ENCODE measurements around the gene MYO1E. TPM values are rescaled to one million over a fixed set of nuclear protein-coding genes. Genes with fewer than 3 reads are reported as not detected.

The MYO1E gene
- total and polyA plus RNA-seq, 2 of the 4 experiments (the other 2 are of a cell fraction) = 13.4 to 37.3 TPM

DNA sequence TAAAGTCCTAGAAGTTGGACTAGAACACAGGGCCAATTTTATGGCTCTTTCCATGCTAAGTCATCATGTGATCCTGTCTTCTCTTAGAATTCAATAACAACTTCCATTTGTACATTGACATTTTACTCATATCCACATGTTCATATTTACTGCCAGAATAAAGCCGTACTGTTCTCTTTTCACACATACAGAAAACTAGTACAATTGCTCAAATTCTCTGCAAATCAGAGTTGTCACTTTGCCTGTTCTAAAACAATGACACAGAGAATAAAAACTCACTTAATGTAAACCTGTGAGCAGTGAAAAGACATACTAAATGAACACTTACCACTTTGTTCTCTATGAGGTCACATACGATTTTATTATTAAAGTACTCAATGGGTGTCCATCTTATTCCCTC lies 162.5 kb downstream of the MYO1E start:
- POLR2A ChIA-PET (ENCODE audit: unreplicated experiment) = no interaction called here
- no peak overlapping the region for H4K91ac ChIP-seq (ENCODE audit: insufficient read depth, low read depth, low read length)
- no peaks in the 10 kb centered on the region for H3K4me1 ChIP-seq (ENCODE audit: control insufficient read depth, insufficient read depth, low read length)
- WGBS, 2 experiments (ENCODE audit: extremely low coverage in 2 of 2, insufficient read length in 1 of 2) = 100% methylated on average over 1 of the region's 2 CpGs; no CpG with 5 or more reads in 1 of the 2 experiments
- no peak overlapping the region for H3K27ac ChIP-seq (ENCODE audit: insufficient read depth, low read length)
- H4K5ac ChIP-seq (ENCODE audit: low read depth, low read length) = no peak overlapping the region
- CTCF ChIA-PET = no interaction called here
- H3K9me3 ChIP-seq (ENCODE audit: control insufficient read depth, insufficient read depth, low read length) = no peaks in the 10 kb centered on the region
- peaks cover 2% of the 10 kb centered on the region; the same call in 1 of the 2 replicates for H3K9me1 ChIP-seq (ENCODE audit: insufficient read depth, low read length)
- intact Hi-C loops (cut with micrococcal nuclease) = no loop called here
- H4K8ac ChIP-seq (ENCODE audit: low read depth in 2 of 2, low read length in 2 of 2) = no peak overlapping the region
- H3K4ac ChIP-seq (ENCODE audit: low read depth, low read length) = no peak overlapping the region
- BruUV-seq (replicated peaks) = no TSS peak
- H2BK5ac ChIP-seq (ENCODE audit: low read depth, low read length, poor library complexity, severe bottlenecking) = no peak overlapping the region
- in situ Hi-C loops (cut with MboI; ENCODE audit: low sequenced_read_pairs) = no loop called here
- no peak overlapping the region for H3K9ac ChIP-seq (ENCODE audit: low read depth, low read length)
- H3K36me3 ChIP-seq (ENCODE audit: control insufficient read depth, insufficient read depth, low read length) = peaks cover 25% of the 10 kb centered on the region
- H4K20me1 ChIP-seq (ENCODE audit: insufficient read depth, low read length) = no peaks in the 10 kb centered on the region
- DNase-seq = no peak
- no peak overlapping the region for H3K18ac ChIP-seq (ENCODE audit: low read depth, low read length)
- no peak overlapping the region for H2AFZ ChIP-seq (replicated peaks; ENCODE audit: low read length, poor library complexity)
- dilution Hi-C loops (cut with HindIII; ENCODE audit: low sequenced_read_pairs, unreplicated experiment) = no loop called here
- H2AK9ac ChIP-seq (replicated peaks; ENCODE audit: low read depth, low read length, poor library complexity) = no peak overlapping the region
- ATAC-seq (ENCODE audit: low read depth) = no peak
- no peak overlapping the region for H3K4me3 ChIP-seq (ENCODE audit: insufficient read depth, low read depth, low read length)
- H3K56ac ChIP-seq (ENCODE audit: extremely low read depth, insufficient read depth, low read length) = no peak overlapping the region
- no peak overlapping the region for H2AK5ac ChIP-seq (ENCODE audit: low read depth, low read length)
- TF ChIP-seq RAD21 (IDR thresholded peaks at IDR 0.05; ENCODE audit: low read length) (no peak), SMC3 (IDR thresholded peaks at IDR 0.05; ENCODE audit: low read depth, low read length) (no peak), MAZ (IDR thresholded peaks at IDR 0.05; ENCODE audit: borderline replicate concordance, low read depth, low read length) (no peak), FOS (IDR thresholded peaks at IDR 0.05; ENCODE audit: low read depth, low read length) (no peak), NFE2L2 (IDR thresholded peaks at IDR 0.05; ENCODE audit: low read depth, low read length) (no peak), MXI1 (IDR thresholded peaks at IDR 0.05; ENCODE audit: borderline replicate concordance, low read depth, low read length) (no peak), CEBPB (IDR thresholded peaks at IDR 0.05; ENCODE audit: low read depth, low read length) (no peak), CHD1 (IDR thresholded peaks at IDR 0.05; ENCODE audit: low read depth, low read length) (no peak), RCOR1 (IDR thresholded peaks at IDR 0.05; ENCODE audit: insufficient replicate concordance, low read length) (no peak), RFX5 (IDR thresholded peaks at IDR 0.05; ENCODE audit: low read depth, low read length) (no peak), BHLHE40 (IDR thresholded peaks at IDR 0.05; ENCODE audit: low read depth, low read length) (no peak), POLR2A (IDR thresholded peaks at IDR 0.05; ENCODE audit: low read depth, low read length) (no peak), ELK1 (IDR thresholded peaks at IDR 0.05; ENCODE audit: borderline replicate concordance, low read depth, low read length) (no peak), MAFK (IDR thresholded peaks at IDR 0.05; ENCODE audit: low read depth, low read length) (no peak)
- TF ChIP-seq, protein P1, sequence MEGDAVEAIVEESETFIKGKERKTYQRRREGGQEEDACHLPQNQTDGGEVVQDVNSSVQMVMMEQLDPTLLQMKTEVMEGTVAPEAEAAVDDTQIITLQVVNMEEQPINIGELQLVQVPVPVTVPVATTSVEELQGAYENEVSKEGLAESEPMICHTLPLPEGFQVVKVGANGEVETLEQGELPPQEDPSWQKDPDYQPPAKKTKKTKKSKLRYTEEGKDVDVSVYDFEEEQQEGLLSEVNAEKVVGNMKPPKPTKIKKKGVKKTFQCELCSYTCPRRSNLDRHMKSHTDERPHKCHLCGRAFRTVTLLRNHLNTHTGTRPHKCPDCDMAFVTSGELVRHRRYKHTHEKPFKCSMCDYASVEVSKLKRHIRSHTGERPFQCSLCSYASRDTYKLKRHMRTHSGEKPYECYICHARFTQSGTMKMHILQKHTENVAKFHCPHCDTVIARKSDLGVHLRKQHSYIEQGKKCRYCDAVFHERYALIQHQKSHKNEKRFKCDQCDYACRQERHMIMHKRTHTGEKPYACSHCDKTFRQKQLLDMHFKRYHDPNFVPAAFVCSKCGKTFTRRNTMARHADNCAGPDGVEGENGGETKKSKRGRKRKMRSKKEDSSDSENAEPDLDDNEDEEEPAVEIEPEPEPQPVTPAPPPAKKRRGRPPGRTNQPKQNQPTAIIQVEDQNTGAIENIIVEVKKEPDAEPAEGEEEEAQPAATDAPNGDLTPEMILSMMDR (conservative IDR thresholded peaks at IDR 0.05; ENCODE audit: low read depth, low read length) = no peak
- TF ChIP-seq, protein P2, sequence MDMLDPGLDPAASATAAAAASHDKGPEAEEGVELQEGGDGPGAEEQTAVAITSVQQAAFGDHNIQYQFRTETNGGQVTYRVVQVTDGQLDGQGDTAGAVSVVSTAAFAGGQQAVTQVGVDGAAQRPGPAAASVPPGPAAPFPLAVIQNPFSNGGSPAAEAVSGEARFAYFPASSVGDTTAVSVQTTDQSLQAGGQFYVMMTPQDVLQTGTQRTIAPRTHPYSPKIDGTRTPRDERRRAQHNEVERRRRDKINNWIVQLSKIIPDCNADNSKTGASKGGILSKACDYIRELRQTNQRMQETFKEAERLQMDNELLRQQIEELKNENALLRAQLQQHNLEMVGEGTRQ (IDR thresholded peaks at IDR 0.05; ENCODE audit: low read depth, low read length) = no peak
- no peak overlapping the region for H2BK120ac ChIP-seq (ENCODE audit: low read depth, low read length)
- H3K27me3 ChIP-seq (ENCODE audit: control insufficient read depth, insufficient read depth, low read length) = no peaks in the 10 kb centered on the region
- H3K79me1 ChIP-seq (ENCODE audit: low read depth in 1 of 2, low read length in 2 of 2) = peaks cover 0 to 7% of the 10 kb centered on the region in 2 experiments; a peak in 2 of 4 replicates
- H2BK20ac ChIP-seq (ENCODE audit: low read depth, low read length) = no peak overlapping the region
- no peak overlapping the region for H2BK15ac ChIP-seq (ENCODE audit: low read depth, low read length)
- no peak overlapping the region for H3K14ac ChIP-seq (replicated peaks; ENCODE audit: low read depth, low read length)
- H3K23ac ChIP-seq (ENCODE audit: low read depth, low read length) = no peak overlapping the region
- no peak overlapping the region for H3K4me2 ChIP-seq (ENCODE audit: low read depth, low read length)

Data from IMR-90 (cell line).